NT2/D1 (cell line): ENCODE data around the gene TFAP2E.

Source experiments
- DNase-seq: peaks from one replicate; pipeline ENCODE4 v3.0.0-alpha.2; 2011; ENCODE audit warnings: low read depth, low spot score
- H3K27me3 ChIP-seq: 2 replicates; pipeline ENCODE4 v1.6.0; 2011; ENCODE audit warnings: mild to moderate bottlenecking; ENCODE audit not compliant: insufficient read length, insufficient read depth
- H3K36me3 ChIP-seq: 2 replicates; pipeline ENCODE4 v1.6.1; 2011; ENCODE audit warnings: mild to moderate bottlenecking, low read length, mixed read lengths; ENCODE audit not compliant: insufficient read depth, insufficient read length
- H3K4me1 ChIP-seq: 2 replicates; pipeline ENCODE4 v1.5.1; 2011; ENCODE audit not compliant: insufficient read depth, insufficient read length
- H3K4me3 ChIP-seq: 2 replicates; pipeline ENCODE4 v1.5.1; 2011; ENCODE audit warnings: low read depth; ENCODE audit not compliant: insufficient read length
- H3K9ac ChIP-seq: 2 replicates; pipeline ENCODE4 v1.6.0; 2011; ENCODE audit warnings: low read depth; ENCODE audit not compliant: insufficient read length
- H3K9me3 ChIP-seq: 2 replicates; pipeline ENCODE4 v1.5.1; 2011; ENCODE audit warnings: mild to moderate bottlenecking, low read length; ENCODE audit not compliant: insufficient read depth
- SUZ12 ChIP-seq: IDR thresholded peaks from 2 replicates; pipeline ENCODE4 v1.6.1; 2011; ENCODE audit not compliant: insufficient read length, insufficient read depth; ENCODE audit errors: extremely low read depth
- YY1 ChIP-seq: IDR thresholded peaks from 2 replicates; pipeline ENCODE4 v1.6.1; 2011; ENCODE audit not compliant: insufficient read length, insufficient read depth
- ZNF274 ChIP-seq: IDR thresholded peaks from 2 replicates; pipeline ENCODE4 v1.6.1; 2011; ENCODE audit warnings: mild to moderate bottlenecking, low read depth, low read length

The TFAP2E gene

DNA sequence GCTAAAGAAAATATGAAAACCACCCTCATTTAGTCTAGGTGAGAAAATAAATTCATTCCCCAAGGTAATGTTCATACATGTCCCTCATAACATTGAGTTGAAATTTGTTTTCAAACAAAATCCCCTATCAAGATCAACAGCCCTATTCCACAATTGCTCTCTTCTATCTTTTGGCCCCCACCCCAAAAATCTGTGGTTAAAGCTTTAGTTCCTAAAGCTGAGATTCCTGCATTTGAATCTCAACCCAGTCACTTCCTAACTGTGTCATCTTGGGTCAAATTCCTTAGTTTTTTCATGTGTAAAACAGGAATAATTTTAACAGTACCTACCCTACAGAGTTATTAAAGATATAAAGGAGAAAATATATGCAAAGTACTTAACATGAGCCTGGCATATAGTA, 37.9 kb upstream of the TFAP2E start:
- peaks cover 34% of the 10 kb centered on the region for H3K36me3 ChIP-seq
- peaks cover 13% of the 10 kb centered on the region for H3K9me3 ChIP-seq
- DNase-seq, result peak; percentile 35
- H3K4me1 ChIP-seq, result no peaks in the 10 kb centered on the region
- no peak overlapping the region for H3K9ac ChIP-seq
- H3K4me3 ChIP-seq, result no peak overlapping the region
- no peak for TF ChIP-seq ZNF274
- TF ChIP-seq YY1, result no peak
- no peak for TF ChIP-seq SUZ12
- H3K27me3 ChIP-seq, result no peaks in the 10 kb centered on the region

DNA sequence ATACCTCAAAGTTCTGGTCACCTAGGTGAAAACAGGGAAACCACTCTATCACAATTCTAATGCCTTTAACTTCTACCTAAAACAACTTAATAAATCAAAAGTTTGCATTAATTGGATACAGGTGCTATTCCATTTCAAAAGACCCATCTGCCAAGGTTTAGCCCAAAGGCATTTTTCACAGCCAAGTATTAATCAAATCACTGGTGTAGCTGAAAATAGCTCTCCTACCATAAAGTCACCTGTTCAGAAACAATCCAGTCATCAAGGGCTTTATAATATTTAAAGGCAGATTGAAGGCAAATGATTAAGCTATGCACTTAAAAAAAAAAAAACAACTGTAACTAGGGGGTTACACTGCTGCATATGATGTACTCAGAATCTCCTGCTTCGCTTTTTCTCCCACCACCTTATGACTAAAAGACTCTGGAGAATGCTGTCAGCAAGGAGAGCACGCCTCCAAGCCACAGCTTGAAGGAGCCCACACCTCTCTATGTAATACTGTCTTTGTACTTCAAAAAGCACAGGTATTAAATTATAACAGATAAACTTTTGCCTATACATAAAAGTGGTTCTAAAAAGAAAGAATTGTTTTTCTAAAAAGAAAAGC, 36.5 kb upstream of the TFAP2E start:
- no peaks in the 10 kb centered on the region for H3K9me3 ChIP-seq
- no peak overlapping the region for H3K9ac ChIP-seq
- H3K4me3 ChIP-seq, result no peak overlapping the region
- H3K27me3 ChIP-seq, result no peaks in the 10 kb centered on the region
- DNase-seq, result no peak
- H3K4me1 ChIP-seq, result no peaks in the 10 kb centered on the region
- H3K36me3 ChIP-seq, result peaks cover 28% of the 10 kb centered on the region
- TF ChIP-seq SUZ12 (no peak), ZNF274 (no peak), YY1 (no peak)

DNA sequence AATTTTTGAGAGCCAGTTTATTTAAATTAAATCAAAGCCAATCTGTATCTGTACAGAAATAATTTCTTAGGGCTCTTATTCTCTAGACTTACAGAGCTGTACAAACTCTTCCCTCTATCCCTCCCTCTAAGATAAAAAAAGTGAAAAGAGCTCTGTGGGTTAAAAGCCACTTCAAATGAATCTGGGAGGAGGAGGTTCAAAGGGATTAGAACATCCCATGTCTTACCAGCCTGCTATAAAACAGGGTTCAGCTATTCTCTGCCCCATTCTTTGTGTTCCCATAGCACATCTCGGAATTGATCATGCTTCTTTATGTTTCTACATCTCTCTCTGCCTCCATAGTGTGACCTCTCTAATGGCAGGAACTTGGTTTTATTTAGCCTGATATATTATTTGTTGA, 35.3 kb upstream of the TFAP2E start:
- no peaks in the 10 kb centered on the region for H3K27me3 ChIP-seq
- no peaks in the 10 kb centered on the region for H3K9me3 ChIP-seq
- no peaks in the 10 kb centered on the region for H3K4me1 ChIP-seq
- H3K9ac ChIP-seq, result no peak overlapping the region
- TF ChIP-seq SUZ12, result no peak
- no peak for TF ChIP-seq ZNF274
- no peak for TF ChIP-seq YY1
- peaks cover 29% of the 10 kb centered on the region for H3K36me3 ChIP-seq
- no peak overlapping the region for H3K4me3 ChIP-seq
- no peak for DNase-seq

- Histone ChIP-seq H3K9ac (no peak overlapping the region), H3K4me3 (no peak overlapping the region), H3K27me3 (no peaks in the 10 kb centered on the region), H3K36me3 (peaks cover 27% of the 10 kb centered on the region), H3K4me1 (no peaks in the 10 kb centered on the region), H3K9me3 (no peaks in the 10 kb centered on the region)
- no peak for DNase-seq
- no peak for TF ChIP-seq ZNF274
- no peak for TF ChIP-seq SUZ12
Measured at GRCh38 chr1:35539073-35539823, 33.9 kb upstream of the TFAP2E start.

- Histone ChIP-seq H3K36me3 (peaks cover 30% of the 10 kb centered on the region), H3K4me3 (no peak overlapping the region), H3K4me1 (no peaks in the 10 kb centered on the region), H3K9me3 (no peaks in the 10 kb centered on the region), H3K27me3 (no peaks in the 10 kb centered on the region), H3K9ac (no peak overlapping the region)
- no peak for DNase-seq
- TF ChIP-seq ZNF274 (no peak), SUZ12 (no peak), YY1 (no peak)
Measured at GRCh38 chr1:35539824-35540261, 33.3 kb upstream of the TFAP2E start.

- Histone ChIP-seq H3K9ac (no peak overlapping the region), H3K36me3 (peaks cover 63% of the 10 kb centered on the region), H3K4me3 (no peak overlapping the region), H3K4me1 (peaks cover 4% of the 10 kb centered on the region), H3K9me3 (no peaks in the 10 kb centered on the region), H3K27me3 (no peaks in the 10 kb centered on the region)
- TF ChIP-seq SUZ12 (no peak), YY1 (no peak), ZNF274 (no peak)
- peak; percentile 66 for DNase-seq
Measured at GRCh38 chr1:35544976-35545375, 28.1 kb upstream of the TFAP2E start.

DNA sequence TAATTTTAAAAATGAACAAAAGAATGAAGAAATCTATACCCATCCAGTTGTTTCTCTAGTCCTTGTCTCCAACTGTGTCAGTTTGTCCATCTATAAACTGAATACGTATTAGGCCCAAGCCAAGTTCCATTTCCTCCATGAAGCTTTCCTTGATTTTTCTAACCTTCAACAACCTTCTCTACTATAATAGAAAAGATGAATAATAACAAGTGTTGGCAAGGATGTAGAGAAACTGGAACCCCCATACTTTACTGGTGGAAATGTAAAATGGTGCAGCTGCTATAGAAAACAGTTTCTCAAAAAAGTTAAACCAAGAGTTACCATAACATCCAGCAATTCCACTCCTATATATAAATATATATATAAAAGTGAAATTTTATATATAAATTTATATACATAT, 26.5 kb upstream of the TFAP2E start:
- no peaks in the 10 kb centered on the region for H3K27me3 ChIP-seq
- DNase-seq, result no peak

More for the DNA sequence above, 26.5 kb upstream of the TFAP2E start:
- Histone ChIP-seq H3K36me3 (peaks cover 70% of the 10 kb centered on the region), H3K9me3 (no peaks in the 10 kb centered on the region), H3K9ac (no peak overlapping the region), H3K4me1 (peaks cover 4% of the 10 kb centered on the region), H3K4me3 (no peak overlapping the region)
- TF ChIP-seq YY1 (no peak), SUZ12 (no peak), ZNF274 (no peak)
